Stimulated activated CD8-positive, alpha-beta memory T cell treated with anti-CD3 and anti-CD28 coated beads, Interleukin-4, amount 100 ng/mL, for 48 hours (primary cell): ENCODE data around the gene DNAJC17.
A peak's percentile ranks its signal among the peaks of the same experiment; 100 is the strongest.

Experiments
- DNase-seq: peaks from one replicate; pipeline ENCODE4 v3.0.0-alpha.2; 2020

Gene DNAJC17

GRCh38 chr15:40807028-40807887, at the start of gene DNAJC17, which contains the start of gene ZFYVE19:
TSS of gene DNAJC17 (minus strand) at chr15:40807473. CDS start at chr15:40807446, 27 bp downstream.
TSS of gene ZFYVE19 (plus strand) at chr15:40807089. CDS start at chr15:40807590, 501 bp downstream.
- peak; percentile 97 for DNase-seq

- no peak for DNase-seq
These were observed 49.5 kb upstream of the DNAJC17 start for GRCh38 chr15:40856746-40857145.

- no peak for DNase-seq
These were observed 48.5 kb upstream of the DNAJC17 start for GRCh38 chr15:40855706-40856234.

- no peak for DNase-seq
These were observed 46.9 kb upstream of the DNAJC17 start for GRCh38 chr15:40854161-40854560.

- DNase-seq: no peak
These were observed 46.1 kb upstream of the DNAJC17 start for GRCh38 chr15:40853241-40853890.

GRCh38 chr15:40852529-40852928, 45.3 kb upstream of the DNAJC17 start:
- DNase-seq: no peak

GRCh38 chr15:40850576-40851112, 43.4 kb upstream of the DNAJC17 start:
- no peak for DNase-seq

- no peak for DNase-seq
These were observed 40.1 kb upstream of the DNAJC17 start for GRCh38 chr15:40847223-40847961.

GRCh38 chr15:40846841-40847222, 39.6 kb upstream of the DNAJC17 start:
- DNase-seq: no peak

GRCh38 chr15:40845511-40846284, 38.4 kb upstream of the DNAJC17 start:
- DNase-seq: no peak

- no peak for DNase-seq
These were observed 37.8 kb upstream of the DNAJC17 start for GRCh38 chr15:40845036-40845435.

- peak; percentile 54 for DNase-seq
These were observed 37.4 kb upstream of the DNAJC17 start for GRCh38 chr15:40844696-40845030.

GRCh38 chr15:40843885-40844695, 36.8 kb upstream of the DNAJC17 start, which contains the start of gene SPINT1:
TSS of gene SPINT1 (plus strand) at chr15:40844048. CDS start at chr15:40844555, 507 bp downstream.
- DNase-seq: peak; percentile 87

GRCh38 chr15:40843261-40843884, 36.1 kb upstream of the DNAJC17 start:
- DNase-seq: no peak

- DNase-seq: no peak
These were observed 34.5 kb upstream of the DNAJC17 start for GRCh38 chr15:40841741-40842140.

GRCh38 chr15:40838756-40839155, 31.5 kb upstream of the DNAJC17 start:
- DNase-seq: no peak

GRCh38 chr15:40836020-40836419, 28.7 kb upstream of the DNAJC17 start:
- DNase-seq: no peak

- DNase-seq: no peak
These were observed 25.6 kb upstream of the DNAJC17 start for GRCh38 chr15:40832903-40833302.

GRCh38 chr15:40831861-40832260, 24.6 kb upstream of the DNAJC17 start:
- no peak for DNase-seq

GRCh38 chr15:40830884-40831283, 23.6 kb upstream of the DNAJC17 start:
- DNase-seq: no peak

GRCh38 chr15:40829115-40829514, 21.8 kb upstream of the DNAJC17 start:
- DNase-seq: no peak
